ENCODE measurements around the gene PCNA. TPM values are rescaled to one million over a fixed set of nuclear protein-coding genes. Genes with fewer than 3 reads are reported as not detected.
A peak's percentile ranks its signal among the peaks of the same experiment; 100 is the strongest.

The PCNA gene
- polyA plus RNA-seq (2013, experiment 1 of 2; ENCODE audit: insufficient read length): 107 TPM
- polyA plus RNA-seq (2013, experiment 2 of 2; ENCODE audit: insufficient read length): 107 TPM

- DNase-seq: peak; percentile 97
These were observed at the start of gene PCNA for GRCh38 chr20:5119435-5120184. TSS of gene PCNA (minus strand) at chr20:5119958. CDS start at chr20:5119798, 160 bp downstream.

GRCh38 chr20:5168651-5169396 is 49.1 kb upstream of the PCNA start:
- peak; percentile 25 for DNase-seq

- DNase-seq: no peak
These were observed 45.2 kb upstream of the PCNA start for GRCh38 chr20:5164645-5165625.

GRCh38 chr20:5161536-5162164 is 41.9 kb upstream of the PCNA start:
- DNase-seq: no peak

GRCh38 chr20:5160882-5161281 is 41.1 kb upstream of the PCNA start:
- no peak for DNase-seq

GRCh38 chr20:5159928-5160327 is 40.2 kb upstream of the PCNA start:
- no peak for DNase-seq

GRCh38 chr20:5156675-5157448 is 37.1 kb upstream of the PCNA start:
- no peak for DNase-seq

GRCh38 chr20:5155404-5155803 is 35.6 kb upstream of the PCNA start:
- DNase-seq: no peak

GRCh38 chr20:5154543-5154925 is 34.8 kb upstream of the PCNA start:
- no peak for DNase-seq

- DNase-seq: no peak
These were observed 34.1 kb upstream of the PCNA start for GRCh38 chr20:5153612-5154542.

- no peak for DNase-seq
These were observed 33.4 kb upstream of the PCNA start for GRCh38 chr20:5153152-5153467.

- DNase-seq: peak; percentile 9
These were observed 30.7 kb upstream of the PCNA start for GRCh38 chr20:5150226-5151076.

GRCh38 chr20:5149892-5150225 is 30.1 kb upstream of the PCNA start:
- no peak for DNase-seq

GRCh38 chr20:5148581-5148980 is 28.8 kb upstream of the PCNA start:
- DNase-seq: no peak

GRCh38 chr20:5146871-5147592 is 27.3 kb upstream of the PCNA start:
- no peak for DNase-seq

GRCh38 chr20:5146099-5146668 is 26.4 kb upstream of the PCNA start:
- DNase-seq: no peak

- DNase-seq: no peak
These were observed 25.8 kb upstream of the PCNA start for GRCh38 chr20:5145365-5146098.

- no peak for DNase-seq
These were observed 24.1 kb upstream of the PCNA start for GRCh38 chr20:5143851-5144250.

Data from fibroblast of skin of abdomen (primary cell).